GM23338 (cell line): ENCODE data around the gene IL15RA. TPM values are rescaled to one million over a fixed set of nuclear protein-coding genes. Genes with fewer than 3 reads are reported as not detected.

Experiments used
- ATAC-seq: fragments of 200-7000 bp; cut with Tn5 transposase; 3 replicates; pipeline ENCODE4 v1.9.1; 2020
- DNase-seq: peaks from one replicate; pipeline ENCODE4 v3.0.0-alpha.2; 2015; ENCODE audit warnings: low spot score
- H2AFZ ChIP-seq: fragments of 200-600 bp; sonication (generic); 2 replicates; pipeline ENCODE4 v1.8.0; 2016; ENCODE audit warnings: antibody characterized with exemption, mild to moderate bottlenecking, moderate library complexity
- H3F3A ChIP-seq: fragments of 200-600 bp; sonication (generic); replicated peaks from 2 replicates; pipeline ENCODE4 v1.8.0; 2017; ENCODE audit warnings: antibody characterized with exemption, mixed run types, low read depth
- H3K27ac ChIP-seq: fragments of 200-600 bp; sonication (generic); 2 replicates; pipeline ENCODE4 v1.6.1; 2016; ENCODE audit warnings: low read depth
- H3K27me3 ChIP-seq: fragments of 200-600 bp; sonication (generic); 2 replicates; pipeline ENCODE4 v1.8.0; 2016; ENCODE audit warnings: mild to moderate bottlenecking, mixed run types, moderate library complexity; ENCODE audit not compliant: insufficient read depth
- H3K36me3 ChIP-seq: fragments of 200-600 bp; sonication (generic); 2 replicates; pipeline ENCODE4 v1.8.0; 2016; ENCODE audit warnings: mild to moderate bottlenecking; ENCODE audit not compliant: insufficient read depth
- H3K4me1 ChIP-seq: fragments of 200-600 bp; sonication (generic); 2 replicates; pipeline ENCODE4 v1.8.0; 2016; ENCODE audit warnings: mild to moderate bottlenecking, moderate library complexity; ENCODE audit not compliant: insufficient read depth
- H3K4me2 ChIP-seq: fragments of 200-600 bp; sonication (generic); 2 replicates; pipeline ENCODE4 v1.7.1; 2017; ENCODE audit warnings: mixed run types
- H3K4me3 ChIP-seq: fragments of 200-600 bp; sonication (generic); 2 replicates; pipeline ENCODE4 v1.6.1; 2016; ENCODE audit warnings: mixed run types
- H3K79me2 ChIP-seq: fragments of 200-600 bp; sonication (generic); replicated peaks from 2 replicates; pipeline ENCODE4 v1.8.0; 2017; ENCODE audit warnings: mild to moderate bottlenecking; ENCODE audit not compliant: insufficient read depth
- H3K9me2 ChIP-seq: fragments of 200-600 bp; sonication (generic); 2 replicates; pipeline ENCODE4 v1.8.0; 2017; ENCODE audit not compliant: insufficient read depth
- H4K20me1 ChIP-seq: fragments of 200-600 bp; sonication (generic); replicated peaks from 2 replicates; pipeline ENCODE4 v1.8.0; 2017; ENCODE audit warnings: mild to moderate bottlenecking; ENCODE audit not compliant: insufficient read depth
- H3K27ac Mint-ChIP-seq: 2 replicates; pipeline ENCODE4 v1.8.0; 2020; ENCODE audit warnings: inconsistent platforms, mild to moderate bottlenecking, moderate library complexity, mixed read lengths
- H3K27me3 Mint-ChIP-seq: 3 replicates; pipeline ENCODE4 v1.8.0; 2022; ENCODE audit warnings: low read depth, mild to moderate bottlenecking, moderate library complexity, mixed read lengths, inconsistent platforms; ENCODE audit not compliant: insufficient read depth, poor library complexity
- H3K36me3 Mint-ChIP-seq: 3 replicates; pipeline ENCODE4 v1.8.0; 2021; ENCODE audit warnings: low read depth, mild to moderate bottlenecking, inconsistent platforms, moderate library complexity, mixed read lengths
- H3K4me1 Mint-ChIP-seq: 3 replicates; pipeline ENCODE4 v1.8.0; 2020; ENCODE audit warnings: mild to moderate bottlenecking, inconsistent platforms, mixed read lengths
- H3K4me3 Mint-ChIP-seq: 3 replicates; pipeline ENCODE4 v1.8.0; 2021; ENCODE audit warnings: moderate library complexity, mild to moderate bottlenecking, inconsistent platforms, mixed read lengths
- H3K9me3 Mint-ChIP-seq: 3 replicates; pipeline ENCODE4 v1.8.0; 2020; ENCODE audit warnings: moderate library complexity, mild to moderate bottlenecking, inconsistent platforms, mixed read lengths
- CREB1 ChIP-seq: fragments of 250-450 bp; sonication (Bioruptor Pico); IDR thresholded peaks from 2 replicates; pipeline ENCODE4 v1.5.0; 2020; ENCODE audit warnings: low read depth, mild to moderate bottlenecking, moderate library complexity
- ETS1 ChIP-seq: IDR thresholded peaks from 2 replicates; pipeline ENCODE4 v1.6.1; 2016; ENCODE audit warnings: antibody characterized with exemption
- EZH2 ChIP-seq: fragments of 200-600 bp; sonication (generic); IDR thresholded peaks from one replicate; pipeline ENCODE4 v1.8.0; 2017; ENCODE audit warnings: antibody characterized with exemption, mild to moderate bottlenecking, low read depth; ENCODE audit not compliant: unreplicated experiment
- EZH2phosphoT487 ChIP-seq: fragments of 200-600 bp; sonication (generic); IDR thresholded peaks from one replicate; pipeline ENCODE4 v1.8.1; 2018; ENCODE audit warnings: antibody characterized with exemption; ENCODE audit not compliant: unreplicated experiment
- JUNB ChIP-seq: IDR thresholded peaks from one replicate; pipeline ENCODE4 v1.6.1; 2016; ENCODE audit warnings: antibody characterized with exemption; ENCODE audit not compliant: unreplicated experiment
- NANOG ChIP-seq: IDR thresholded peaks from 2 replicates; pipeline ENCODE4 v1.6.1; 2016; ENCODE audit warnings: antibody characterized with exemption, borderline replicate concordance
- POLR2AphosphoS5 ChIP-seq: IDR thresholded peaks from 2 replicates; pipeline ENCODE4 v1.6.1; 2016; ENCODE audit warnings: antibody characterized with exemption, low read depth
- REST ChIP-seq: IDR thresholded peaks from one replicate; pipeline ENCODE4 v1.6.1; 2018; ENCODE audit warnings: antibody characterized with exemption; ENCODE audit not compliant: unreplicated experiment
- STAT1 ChIP-seq: IDR thresholded peaks from one replicate; pipeline ENCODE4 v1.6.1; 2016; ENCODE audit warnings: antibody characterized with exemption; ENCODE audit not compliant: unreplicated experiment
- ZNF114 ChIP-seq: fragments of 250-450 bp; sonication (Bioruptor Pico); IDR thresholded peaks from 2 replicates; pipeline ENCODE4 v1.5.0; 2020; ENCODE audit warnings: mild to moderate bottlenecking, moderate library complexity
- ZNF331 ChIP-seq: fragments of 250-450 bp; sonication (Bioruptor Pico); IDR thresholded peaks from 2 replicates; pipeline ENCODE4 v1.5.0; 2020; ENCODE audit warnings: low read depth, mild to moderate bottlenecking, moderate library complexity
- polyA plus RNA-seq: library from polyadenylated mRNA; unstranded; fragments of >200 nt; fragmentation: Nextera tagmentation; extraction: Ambion mirVana; gene quantifications from 2 replicates; pipeline ENCODE4 v1.2.1, GENCODE V29; 2016
- total RNA-seq: library from RNA; depleted of rRNA; stranded (reverse); fragments of >200 nt; shearing (Covaris generic); gene quantifications from 2 replicates; pipeline ENCODE4 v1.2.3, GENCODE V29; 2014
- TF ChIP-seq, protein P1 (sequence below), 2 experiments: fragments of 200-600 bp in 1 of 2; sonication (generic) in 1 of 2; conservative IDR thresholded peaks; 2 replicates each; pipeline versions ENCODE4 v1.5.1 to v1.6.1; 2016 to 2017; ENCODE audit warnings: antibody characterized with exemption in 2 of 2, low read depth in 2 of 2, mild to moderate bottlenecking in 2 of 2, moderate library complexity in 1 of 2
- TF ChIP-seq, protein P2 (sequence below): fragments of 250-450 bp; sonication (Bioruptor Pico); IDR thresholded peaks from 2 replicates; pipeline ENCODE4 v1.5.0; 2020; ENCODE audit warnings: mild to moderate bottlenecking, moderate library complexity

IL15RA gene
- total and polyA plus RNA-seq, 2 experiments from 2014 or later = 1.6 to 2.2 TPM

DNA sequence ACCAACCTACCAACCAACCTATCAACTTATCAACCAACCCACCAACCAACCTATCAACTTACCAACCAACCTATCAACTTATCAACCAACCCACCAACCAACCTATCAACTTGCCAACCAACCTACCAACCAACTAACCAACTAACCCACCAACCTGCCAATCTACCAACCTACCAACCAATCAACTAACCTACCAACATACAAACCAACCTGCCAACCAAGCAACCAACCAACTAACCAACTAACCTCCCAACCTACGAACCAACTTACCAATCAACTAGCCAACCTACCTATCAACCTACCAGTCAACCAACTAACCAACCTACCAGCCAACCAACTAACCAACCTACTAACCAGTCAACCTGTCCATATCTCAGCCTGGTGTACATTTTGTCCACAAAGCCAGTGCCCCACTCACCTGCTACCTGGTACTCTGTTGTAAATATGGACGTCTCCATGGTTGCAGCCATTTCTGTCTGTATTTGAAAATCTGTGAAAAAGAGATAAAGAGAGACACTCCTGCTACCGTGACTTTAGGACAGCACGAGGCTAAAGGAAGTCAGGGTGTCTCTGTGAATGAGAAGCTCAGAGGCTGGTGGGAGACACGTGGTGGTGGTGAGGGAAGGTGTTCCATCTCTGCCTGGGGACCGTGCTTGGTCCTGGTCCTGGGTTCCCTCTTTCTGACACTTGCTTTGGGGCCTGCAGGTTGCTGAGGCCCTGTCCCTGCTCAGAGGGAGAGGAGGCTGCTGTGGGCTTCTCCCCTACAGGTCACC lies 41.9 kb upstream of the IL15RA start:
- no peak overlapping the region for H3K4me3 Mint-ChIP-seq
- Histone ChIP-seq H3K27me3 (no peaks in the 10 kb centered on the region), H2AFZ (no peak overlapping the region), H3K4me2 (no peak overlapping the region), H3F3A (no peaks in the 10 kb centered on the region), H3K4me3 (no peak overlapping the region), H3K9me2 (no peaks in the 10 kb centered on the region), H3K79me2 (no peaks in the 10 kb centered on the region), H3K36me3 (no peaks in the 10 kb centered on the region), H3K27ac (no peak overlapping the region), H3K4me1 (no peaks in the 10 kb centered on the region), H4K20me1 (no peaks in the 10 kb centered on the region)
- H3K36me3 Mint-ChIP-seq = no peaks in the 10 kb centered on the region
- TF ChIP-seq ETS1 (no peak), CREB1 (CRISPR knock-in tag) (no peak), ZNF114 (CRISPR knock-in tag) (no peak), EZH2 (no peak), POLR2AphosphoS5 (no peak), EZH2phosphoT487 (no peak), NANOG (no peak), REST (no peak), ZNF331 (no peak), STAT1 (no peak), JUNB (no peak)
- TF ChIP-seq, protein P1, sequence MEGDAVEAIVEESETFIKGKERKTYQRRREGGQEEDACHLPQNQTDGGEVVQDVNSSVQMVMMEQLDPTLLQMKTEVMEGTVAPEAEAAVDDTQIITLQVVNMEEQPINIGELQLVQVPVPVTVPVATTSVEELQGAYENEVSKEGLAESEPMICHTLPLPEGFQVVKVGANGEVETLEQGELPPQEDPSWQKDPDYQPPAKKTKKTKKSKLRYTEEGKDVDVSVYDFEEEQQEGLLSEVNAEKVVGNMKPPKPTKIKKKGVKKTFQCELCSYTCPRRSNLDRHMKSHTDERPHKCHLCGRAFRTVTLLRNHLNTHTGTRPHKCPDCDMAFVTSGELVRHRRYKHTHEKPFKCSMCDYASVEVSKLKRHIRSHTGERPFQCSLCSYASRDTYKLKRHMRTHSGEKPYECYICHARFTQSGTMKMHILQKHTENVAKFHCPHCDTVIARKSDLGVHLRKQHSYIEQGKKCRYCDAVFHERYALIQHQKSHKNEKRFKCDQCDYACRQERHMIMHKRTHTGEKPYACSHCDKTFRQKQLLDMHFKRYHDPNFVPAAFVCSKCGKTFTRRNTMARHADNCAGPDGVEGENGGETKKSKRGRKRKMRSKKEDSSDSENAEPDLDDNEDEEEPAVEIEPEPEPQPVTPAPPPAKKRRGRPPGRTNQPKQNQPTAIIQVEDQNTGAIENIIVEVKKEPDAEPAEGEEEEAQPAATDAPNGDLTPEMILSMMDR (conservative IDR thresholded peaks at IDR 0.05; ENCODE audit: low read depth in 2 of 2) = no peak
- TF ChIP-seq, protein P2, sequence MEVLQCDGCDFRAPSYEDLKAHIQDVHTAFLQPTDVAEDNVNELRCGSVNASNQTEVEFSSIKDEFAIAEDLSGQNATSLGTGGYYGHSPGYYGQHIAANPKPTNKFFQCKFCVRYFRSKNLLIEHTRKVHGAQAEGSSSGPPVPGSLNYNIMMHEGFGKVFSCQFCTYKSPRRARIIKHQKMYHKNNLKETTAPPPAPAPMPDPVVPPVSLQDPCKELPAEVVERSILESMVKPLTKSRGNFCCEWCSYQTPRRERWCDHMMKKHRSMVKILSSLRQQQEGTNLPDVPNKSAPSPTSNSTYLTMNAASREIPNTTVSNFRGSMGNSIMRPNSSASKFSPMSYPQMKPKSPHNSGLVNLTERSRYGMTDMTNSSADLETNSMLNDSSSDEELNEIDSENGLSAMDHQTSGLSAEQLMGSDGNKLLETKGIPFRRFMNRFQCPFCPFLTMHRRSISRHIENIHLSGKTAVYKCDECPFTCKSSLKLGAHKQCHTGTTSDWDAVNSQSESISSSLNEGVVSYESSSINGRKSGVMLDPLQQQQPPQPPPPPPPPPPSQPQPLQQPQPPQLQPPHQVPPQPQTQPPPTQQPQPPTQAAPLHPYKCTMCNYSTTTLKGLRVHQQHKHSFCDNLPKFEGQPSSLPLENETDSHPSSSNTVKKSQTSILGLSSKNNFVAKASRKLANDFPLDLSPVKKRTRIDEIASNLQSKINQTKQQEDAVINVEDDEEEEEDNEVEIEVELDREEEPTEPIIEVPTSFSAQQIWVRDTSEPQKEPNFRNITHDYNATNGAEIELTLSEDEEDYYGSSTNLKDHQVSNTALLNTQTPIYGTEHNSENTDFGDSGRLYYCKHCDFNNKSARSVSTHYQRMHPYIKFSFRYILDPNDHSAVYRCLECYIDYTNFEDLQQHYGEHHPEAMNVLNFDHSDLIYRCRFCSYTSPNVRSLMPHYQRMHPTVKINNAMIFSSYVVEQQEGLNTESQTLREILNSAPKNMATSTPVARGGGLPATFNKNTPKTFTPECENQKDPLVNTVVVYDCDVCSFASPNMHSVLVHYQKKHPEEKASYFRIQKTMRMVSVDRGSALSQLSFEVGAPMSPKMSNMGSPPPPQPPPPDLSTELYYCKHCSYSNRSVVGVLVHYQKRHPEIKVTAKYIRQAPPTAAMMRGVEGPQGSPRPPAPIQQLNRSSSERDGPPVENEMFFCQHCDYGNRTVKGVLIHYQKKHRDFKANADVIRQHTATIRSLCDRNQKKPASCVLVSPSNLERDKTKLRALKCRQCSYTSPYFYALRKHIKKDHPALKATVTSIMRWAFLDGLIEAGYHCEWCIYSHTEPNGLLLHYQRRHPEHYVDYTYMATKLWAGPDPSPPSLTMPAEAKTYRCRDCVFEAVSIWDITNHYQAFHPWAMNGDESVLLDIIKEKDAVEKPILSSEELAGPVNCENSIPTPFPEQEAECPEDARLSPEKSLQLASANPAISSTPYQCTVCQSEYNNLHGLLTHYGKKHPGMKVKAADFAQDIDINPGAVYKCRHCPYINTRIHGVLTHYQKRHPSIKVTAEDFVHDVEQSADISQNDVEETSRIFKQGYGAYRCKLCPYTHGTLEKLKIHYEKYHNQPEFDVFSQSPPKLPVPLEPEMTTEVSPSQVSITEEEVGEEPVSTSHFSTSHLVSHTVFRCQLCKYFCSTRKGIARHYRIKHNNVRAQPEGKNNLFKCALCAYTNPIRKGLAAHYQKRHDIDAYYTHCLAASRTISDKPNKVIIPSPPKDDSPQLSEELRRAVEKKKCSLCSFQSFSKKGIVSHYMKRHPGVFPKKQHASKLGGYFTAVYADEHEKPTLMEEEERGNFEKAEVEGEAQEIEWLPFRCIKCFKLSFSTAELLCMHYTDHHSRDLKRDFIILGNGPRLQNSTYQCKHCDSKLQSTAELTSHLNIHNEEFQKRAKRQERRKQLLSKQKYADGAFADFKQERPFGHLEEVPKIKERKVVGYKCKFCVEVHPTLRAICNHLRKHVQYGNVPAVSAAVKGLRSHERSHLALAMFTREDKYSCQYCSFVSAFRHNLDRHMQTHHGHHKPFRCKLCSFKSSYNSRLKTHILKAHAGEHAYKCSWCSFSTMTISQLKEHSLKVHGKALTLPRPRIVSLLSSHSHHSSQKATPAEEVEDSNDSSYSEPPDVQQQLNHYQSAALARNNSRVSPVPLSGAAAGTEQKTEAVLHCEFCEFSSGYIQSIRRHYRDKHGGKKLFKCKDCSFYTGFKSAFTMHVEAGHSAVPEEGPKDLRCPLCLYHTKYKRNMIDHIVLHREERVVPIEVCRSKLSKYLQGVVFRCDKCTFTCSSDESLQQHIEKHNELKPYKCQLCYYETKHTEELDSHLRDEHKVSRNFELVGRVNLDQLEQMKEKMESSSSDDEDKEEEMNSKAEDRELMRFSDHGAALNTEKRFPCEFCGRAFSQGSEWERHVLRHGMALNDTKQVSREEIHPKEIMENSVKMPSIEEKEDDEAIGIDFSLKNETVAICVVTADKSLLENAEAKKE (CRISPR knock-in tag) = no peak
- peaks cover 6% of the 10 kb centered on the region for H3K27me3 Mint-ChIP-seq
- H3K27ac Mint-ChIP-seq = no peak overlapping the region
- no peak for ATAC-seq
- DNase-seq = no peak
- H3K4me1 Mint-ChIP-seq = peaks cover under 1% of the 10 kb centered on the region; the same call in 1 of the 3 replicates
- H3K9me3 Mint-ChIP-seq = no peaks in the 10 kb centered on the region
